Smooth muscle cell (in vitro differentiated cells): ENCODE results near the gene SCLT1. TPM values are rescaled to one million over a fixed set of nuclear protein-coding genes. Genes with fewer than 3 reads are reported as not detected.
A peak's percentile ranks its signal among the peaks of the same experiment; 100 is the strongest.

Experiments
- DNase-seq: peaks from one replicate; lab custom pipeline; 2025; ENCODE audit not compliant: unreplicated experiment; lab: John Stamatoyannopoulos, UW
- H2AFZ ChIP-seq: fragments of 200-600 bp; sonication (generic); 2 replicates; pipeline ENCODE4 v1.6.0; 2016; ENCODE audit warnings: antibody characterized with exemption, low read depth, mild to moderate bottlenecking
- H3F3A ChIP-seq: fragments of 200-600 bp; sonication (generic); 2 replicates; pipeline ENCODE4 v1.6.0; 2017; ENCODE audit warnings: antibody characterized with exemption, low read depth
- H3K27ac ChIP-seq: fragments of 200-600 bp; sonication (generic); 2 replicates; pipeline ENCODE4 v1.5.1; 2016; ENCODE audit warnings: low read depth, mild to moderate bottlenecking
- H3K27me3 ChIP-seq: fragments of 200-600 bp; sonication (generic); 2 replicates; pipeline ENCODE4 v1.6.1; 2016; ENCODE audit warnings: low read depth, mild to moderate bottlenecking
- H3K36me3 ChIP-seq: fragments of 200-600 bp; sonication (generic); 2 replicates; pipeline ENCODE4 v1.5.1; 2016; ENCODE audit warnings: low read depth
- H3K4me1 ChIP-seq: fragments of 200-600 bp; sonication (generic); 2 replicates; pipeline ENCODE4 v1.5.1; 2016; ENCODE audit warnings: low read depth
- H3K4me2 ChIP-seq: fragments of 200-600 bp; sonication (generic); 2 replicates; pipeline ENCODE4 v1.6.0; 2016; ENCODE audit warnings: mild to moderate bottlenecking
- H3K4me3 ChIP-seq: fragments of 200-600 bp; sonication (generic); 2 replicates; pipeline ENCODE4 v1.5.1; 2016; ENCODE audit warnings: mild to moderate bottlenecking
- H3K79me2 ChIP-seq: fragments of 200-600 bp; sonication (generic); 2 replicates; pipeline ENCODE4 v1.6.0; 2016; ENCODE audit warnings: low read depth, mild to moderate bottlenecking
- H3K9ac ChIP-seq: fragments of 200-600 bp; sonication (generic); 2 replicates; pipeline ENCODE4 v1.6.0; 2016; ENCODE audit warnings: low read depth
- H3K9me3 ChIP-seq: fragments of 200-600 bp; sonication (generic); replicated peaks from 2 replicates; pipeline ENCODE4 v1.5.1; 2016; ENCODE audit warnings: low read depth
- H4K20me1 ChIP-seq: fragments of 200-600 bp; sonication (generic); 2 replicates; pipeline ENCODE4 v1.6.0; 2016; ENCODE audit warnings: low read depth
- CTCF ChIP-seq: fragments of 200-600 bp; sonication (generic); IDR thresholded peaks from 2 replicates; pipeline ENCODE4 v1.5.1; 2017; ENCODE audit warnings: borderline replicate concordance, mild to moderate bottlenecking, antibody characterized with exemption; ENCODE audit not compliant: insufficient read depth, poor library complexity, severe bottlenecking
- WGBS: methylation state at CpG from one replicate; pipeline ENCODE4 v1.1.7; 2016; ENCODE audit warnings: low lambda C conversion rate; 5-methylcytosine and 5-hydroxymethylcytosine counted together
- polyA plus RNA-seq: library from polyadenylated mRNA; unstranded; fragments of >200 nt; fragmentation: Nextera tagmentation; extraction: Ambion mirVana; gene quantifications from 2 replicates; pipeline ENCODE4 v1.2.1, GENCODE V29; 2016
- total RNA-seq: library from RNA; depleted of rRNA; stranded (reverse); fragments of >200 nt; gene quantifications from 2 replicates; pipeline ENCODE4 v1.2.3, GENCODE V29; 2014

The SCLT1 gene
- total and polyA plus RNA-seq, 2 experiments from 2014 or later: 6.9 to 10.2 TPM

GRCh38 chr4:128863312-128864075, 229.8 kb downstream of the SCLT1 start:
- Histone ChIP-seq H3K4me2 (no peak overlapping the region), H3K4me1 (peaks cover 14% of the 10 kb centered on the region), H3K27me3 (no peaks in the 10 kb centered on the region), H3K27ac (no peak overlapping the region), H3K4me3 (no peak overlapping the region), H2AFZ (no peak overlapping the region), H3K79me2 (no peaks in the 10 kb centered on the region), H3K9me3 (no peaks in the 10 kb centered on the region), H4K20me1 (no peaks in the 10 kb centered on the region), H3K36me3 (no peaks in the 10 kb centered on the region), H3K9ac (no peak overlapping the region), H3F3A (peaks cover 22% of the 10 kb centered on the region)
- 50% methylated on average over 10 of the region's 10 CpGs for WGBS
- peak; percentile 87 for TF ChIP-seq CTCF
- peak; percentile 56 for DNase-seq

DNA sequence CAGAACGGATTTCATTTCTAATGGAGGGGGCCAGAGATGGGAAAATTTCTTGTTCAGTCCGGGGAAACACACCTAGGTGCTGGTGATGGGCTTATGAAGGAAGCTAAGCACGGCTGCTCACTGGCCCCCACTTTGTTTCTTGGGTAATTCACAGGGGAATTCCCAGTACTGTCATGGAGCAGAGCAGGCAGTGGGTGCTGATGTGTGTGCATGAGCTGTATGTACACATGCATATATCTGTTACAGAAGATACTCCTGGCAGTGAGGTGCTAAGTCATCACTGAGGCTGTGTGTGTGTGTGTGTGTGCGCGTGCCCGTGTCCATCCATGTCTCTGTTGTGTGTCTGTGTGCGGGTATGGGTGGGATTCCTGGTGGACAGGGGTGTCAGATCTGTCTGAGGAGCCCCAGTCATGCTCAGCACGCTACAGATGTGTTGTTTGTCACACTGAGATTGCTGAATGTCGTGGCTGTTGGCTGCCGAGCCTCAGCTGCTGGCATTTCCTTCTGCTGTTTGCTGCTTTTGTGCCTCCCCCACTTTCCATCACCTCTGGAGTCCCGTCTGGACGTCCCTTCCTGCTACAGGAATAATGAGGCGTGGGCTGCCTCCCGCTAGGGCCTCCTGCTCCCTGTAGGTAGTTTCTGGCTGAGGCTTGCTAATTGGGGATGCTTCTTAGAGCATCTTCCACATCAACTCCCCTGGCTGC, 230.6 kb downstream of the SCLT1 start:
- Histone ChIP-seq H3K9ac (no peak overlapping the region), H3K4me3 (no peak overlapping the region), H3K4me2 (no peak overlapping the region), H4K20me1 (no peaks in the 10 kb centered on the region), H3K79me2 (no peaks in the 10 kb centered on the region), H3K9me3 (no peaks in the 10 kb centered on the region), H3K27me3 (no peaks in the 10 kb centered on the region), H3K4me1 (peaks cover 14% of the 10 kb centered on the region), H3K36me3 (no peaks in the 10 kb centered on the region), H2AFZ (no peak overlapping the region), H3K27ac (no peak overlapping the region), H3F3A (peaks cover 22% of the 10 kb centered on the region)
- DNase-seq: no peak
- no peak for TF ChIP-seq CTCF
- WGBS: 76% methylated on average over 14 of the region's 14 CpGs

GRCh38 chr4:128861856-128862518, 231.4 kb downstream of the SCLT1 start:
- Histone ChIP-seq H4K20me1 (no peaks in the 10 kb centered on the region), H3K4me2 (no peak overlapping the region), H3K9me3 (no peaks in the 10 kb centered on the region), H3K27me3 (no peaks in the 10 kb centered on the region), H3K9ac (no peak overlapping the region), H3K79me2 (no peaks in the 10 kb centered on the region), H3F3A (peaks cover 22% of the 10 kb centered on the region), H3K4me1 (peaks cover 14% of the 10 kb centered on the region), H3K36me3 (no peaks in the 10 kb centered on the region), H3K27ac (no peak overlapping the region), H3K4me3 (no peak overlapping the region), H2AFZ (no peak overlapping the region)
- 97% methylated on average over 13 of the region's 13 CpGs for WGBS
- no peak for DNase-seq
- TF ChIP-seq CTCF: no peak
